Inflammatory macrophage (primary cell): ENCODE measurements around the gene LRRC10B.
A peak's percentile ranks its signal among the peaks of the same experiment; 100 is the strongest.

Source experiments
- DNase-seq, 2 donors: peaks; one replicate each; pipeline ENCODE4 v3.0.0-alpha.2; 2020 to 2022

LRRC10B gene

DNA sequence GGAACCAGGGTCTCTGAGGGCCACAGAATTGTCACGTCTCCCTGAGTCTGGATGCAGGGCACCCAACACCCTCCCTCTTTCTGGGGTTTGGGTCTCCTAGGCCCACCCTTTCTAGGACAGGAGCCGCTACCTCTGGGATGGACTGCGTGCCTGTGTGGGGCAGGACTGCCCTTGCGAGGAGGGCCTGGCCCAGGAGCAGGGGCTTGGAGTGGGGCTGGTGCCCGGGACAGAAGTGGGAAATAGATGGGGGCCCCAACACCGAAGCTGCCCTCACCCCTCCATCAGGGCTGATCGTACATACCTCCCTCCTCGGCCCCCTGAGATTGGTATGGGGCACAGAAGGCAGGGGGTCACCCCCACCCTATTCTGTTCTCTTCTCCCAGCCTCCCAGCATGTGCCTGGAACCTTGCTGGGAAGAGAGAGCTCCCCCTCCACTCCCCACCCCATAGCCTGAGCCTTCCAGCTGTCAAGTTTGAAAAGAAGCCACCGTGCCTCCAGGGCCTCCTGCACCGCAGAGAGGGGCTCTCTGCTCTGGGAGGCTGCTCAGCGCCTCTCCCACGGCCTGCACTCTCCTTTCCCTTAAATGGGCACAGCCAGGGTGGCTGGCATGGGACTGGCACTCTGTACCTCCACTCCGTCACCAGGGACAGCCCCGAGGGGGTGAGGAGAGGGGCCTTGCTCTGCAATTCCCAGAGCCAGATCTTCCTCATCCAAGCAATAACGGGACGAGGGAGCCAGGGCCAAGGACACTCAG is 1.8 kb downstream of the LRRC10B start:
- DNase-seq: no peak

- no peak for DNase-seq
These were observed 2.4 kb downstream of the LRRC10B start for GRCh38 chr11:61510974-61511373.

DNA sequence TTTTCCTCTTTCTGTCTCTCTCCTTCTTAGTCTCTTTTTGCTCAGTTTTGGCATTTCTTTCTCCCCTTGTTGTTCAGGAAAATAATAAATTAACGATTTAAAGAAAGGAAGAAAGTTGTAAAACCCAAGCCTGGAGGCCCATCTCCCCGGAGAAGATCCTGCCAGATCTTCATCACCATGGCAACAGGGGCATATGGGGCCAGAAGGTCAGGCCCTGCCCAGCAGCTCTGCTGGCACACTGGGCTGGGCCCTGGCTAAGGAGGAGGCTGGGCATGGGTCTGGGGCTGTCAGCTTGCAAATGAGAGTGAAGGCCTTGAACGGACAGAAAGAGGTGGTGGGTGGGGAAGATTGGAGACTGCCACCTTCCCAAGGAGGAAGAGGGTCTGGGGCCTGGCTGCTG is 2.8 kb downstream of the LRRC10B start:
- DNase-seq: no peak

DNA sequence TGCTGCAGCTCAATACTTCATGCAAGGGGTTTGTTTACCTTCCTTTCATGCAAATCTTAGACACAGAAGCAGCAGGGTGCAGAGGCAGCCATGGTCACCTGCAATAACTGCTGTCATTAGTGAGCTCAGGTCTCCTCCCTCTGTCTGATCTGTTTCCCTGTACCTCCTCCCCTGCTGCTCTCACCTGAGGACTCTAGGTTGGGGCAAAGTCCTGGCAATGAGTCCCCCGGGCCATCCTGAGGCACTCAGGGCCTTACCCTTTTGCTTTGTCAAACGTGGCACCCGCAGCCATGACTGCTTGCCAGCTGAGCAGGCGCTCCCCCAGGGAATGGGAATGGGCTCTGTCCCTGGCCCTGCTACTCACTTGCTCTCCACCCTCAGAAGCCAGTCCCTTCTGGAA is 3.9 kb downstream of the LRRC10B start:
- DNase-seq: no peak

DNA sequence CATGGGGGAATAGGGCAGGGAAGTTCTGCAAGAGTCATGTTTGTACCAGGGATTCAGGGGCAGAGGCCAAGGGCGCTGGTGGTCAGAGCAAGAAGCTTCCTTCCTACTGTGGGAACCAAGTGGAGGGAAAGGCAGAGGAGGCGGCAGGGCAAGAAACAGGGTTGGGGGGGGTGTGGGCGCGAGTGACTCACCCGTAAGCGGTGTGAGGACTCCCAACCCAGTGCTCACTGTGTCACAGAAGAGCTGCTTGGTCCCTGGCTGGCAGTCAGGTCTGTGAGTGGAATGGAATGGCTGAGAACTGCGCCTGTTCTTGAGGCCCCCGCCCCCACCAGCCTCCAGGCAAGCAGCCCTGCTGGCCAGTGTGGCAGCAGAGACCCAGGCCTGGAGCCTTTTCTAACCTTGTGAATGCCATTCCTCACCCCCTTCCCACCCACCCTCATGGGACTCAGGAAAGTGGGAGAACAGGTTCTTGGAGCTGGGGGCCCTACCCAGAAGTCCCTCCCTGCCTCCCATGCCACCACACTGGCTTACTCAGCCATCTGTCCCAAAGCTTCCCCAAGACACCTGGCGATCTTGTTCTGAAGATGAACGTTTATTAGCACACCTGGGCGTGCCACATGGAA is 4.7 kb downstream of the LRRC10B start:
- DNase-seq: no peak

DNA sequence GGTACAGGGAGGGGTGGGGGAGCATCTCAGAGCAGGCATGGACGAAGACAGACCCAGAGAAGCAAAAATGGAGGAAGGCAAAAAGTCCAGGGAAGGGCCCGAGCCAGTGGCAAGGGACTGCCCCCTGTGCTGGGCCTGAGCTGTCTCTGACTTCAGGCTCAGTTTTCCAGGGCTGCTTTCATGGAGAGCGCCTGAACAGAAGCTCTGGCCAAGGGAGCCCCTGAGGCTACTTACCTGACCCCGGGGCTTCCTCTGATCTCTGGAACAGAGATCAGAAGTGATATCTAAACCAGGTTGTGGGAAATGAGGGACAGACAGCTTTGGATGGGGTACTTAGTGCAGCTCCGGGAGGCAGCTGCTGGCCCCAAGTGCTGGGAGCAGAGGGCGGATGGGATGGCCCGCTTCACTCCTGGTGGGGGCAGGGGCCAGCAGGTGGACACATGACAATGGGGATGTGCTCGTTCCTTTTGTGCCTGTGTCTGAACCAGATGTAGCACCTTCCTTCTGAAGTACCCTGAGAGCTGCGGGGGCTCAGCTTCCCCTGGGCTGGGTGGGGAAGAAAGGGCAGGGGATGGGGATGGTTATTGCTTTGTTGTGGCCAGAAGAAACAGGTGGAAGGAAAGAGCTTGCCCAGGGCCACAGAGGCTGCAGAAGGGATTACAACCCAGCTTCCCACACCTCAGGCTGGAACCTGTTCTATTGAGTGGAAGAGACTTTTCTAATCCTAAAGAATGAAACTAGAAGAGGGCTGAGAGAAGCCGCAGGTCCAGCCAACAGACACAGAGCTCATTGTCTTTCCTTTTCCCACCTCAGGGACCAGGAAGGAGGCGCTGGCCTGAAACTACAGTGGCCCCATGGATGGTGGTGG is 5.7 kb downstream of the LRRC10B start:
- DNase-seq: no peak

DNA sequence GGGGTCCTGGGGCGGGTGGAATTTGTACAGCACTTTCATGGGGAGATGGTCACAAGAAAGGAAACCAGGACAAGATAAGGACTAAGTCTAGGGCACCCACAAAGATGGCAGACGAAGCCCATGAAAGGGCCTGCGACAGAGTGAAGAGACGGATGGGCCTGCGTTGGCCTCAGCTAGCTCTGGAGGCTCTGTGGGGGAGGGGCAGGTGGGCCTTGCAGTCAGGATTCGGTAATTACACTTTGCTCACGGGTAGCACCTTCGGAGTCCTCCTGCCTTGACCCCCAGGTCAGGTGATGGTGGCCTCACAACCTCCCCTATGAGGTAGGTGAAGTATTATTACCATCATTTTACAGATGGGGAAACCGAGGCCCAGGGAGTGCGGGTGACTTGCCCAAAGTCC is 7.1 kb downstream of the LRRC10B start:
- no peak for DNase-seq

DNA sequence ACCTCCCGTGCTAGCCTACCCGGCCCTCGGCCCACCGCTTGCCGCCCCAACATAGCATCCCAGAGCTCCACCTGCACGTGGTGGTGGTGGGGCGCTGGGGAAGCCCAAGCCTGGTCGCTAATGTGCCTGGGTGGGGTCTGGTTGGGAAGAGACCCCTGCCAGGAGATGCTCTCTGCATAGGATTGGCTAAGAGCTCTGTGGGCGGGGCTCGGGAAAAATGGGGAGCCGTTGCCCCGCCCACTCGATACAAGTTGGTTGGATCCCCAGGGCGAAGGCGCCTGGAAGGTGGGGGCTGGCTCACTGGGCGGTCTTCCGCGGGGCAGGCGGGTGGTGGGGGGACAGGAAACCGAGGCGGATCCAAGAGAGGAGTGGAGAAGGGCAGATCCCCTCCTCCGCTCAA is 7.6 kb downstream of the LRRC10B start:
- no peak for DNase-seq

DNA sequence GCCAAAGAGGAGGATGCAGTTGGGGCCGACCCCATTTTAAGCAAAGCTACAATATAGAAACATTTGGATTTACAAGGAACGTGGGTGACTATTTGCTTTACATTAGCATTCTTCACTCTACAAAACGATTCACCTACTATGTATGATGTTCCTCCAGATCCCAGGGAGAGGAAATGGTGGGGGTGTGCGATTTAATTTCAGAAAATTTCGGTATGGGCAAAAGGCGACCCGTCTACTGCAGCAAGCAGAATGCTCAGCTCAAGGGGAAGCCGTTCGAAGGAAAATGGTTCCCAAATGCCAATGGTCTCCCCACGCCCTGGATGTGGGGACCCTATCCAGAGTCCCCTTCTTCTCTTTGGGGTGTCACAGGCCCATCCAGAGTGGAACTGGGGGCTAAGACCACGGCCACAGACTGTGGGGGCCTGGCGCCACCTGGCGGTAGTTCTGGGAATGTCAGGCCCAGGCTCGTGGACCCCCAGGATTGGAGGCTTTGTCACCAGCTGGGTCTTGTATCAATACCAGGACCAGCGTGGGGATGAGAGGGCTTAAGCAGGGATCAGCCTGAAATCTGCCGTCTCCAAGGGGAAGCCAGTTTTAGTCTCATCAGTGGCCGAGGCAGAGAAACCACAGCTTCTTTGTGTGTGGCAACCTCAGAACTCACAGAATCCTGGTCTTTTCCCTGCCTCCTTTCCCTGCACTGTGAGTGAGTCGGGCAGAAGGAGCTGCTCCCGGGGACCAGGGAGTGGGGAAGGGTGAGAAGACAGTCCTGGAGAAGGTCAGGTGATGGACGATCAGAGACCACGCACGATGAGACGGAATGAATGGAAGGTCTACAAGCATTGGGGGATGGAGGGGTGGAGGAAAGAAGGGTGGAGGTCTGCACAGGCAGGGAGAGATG is 8.4 kb downstream of the LRRC10B start:
- peak in 1 of 2 donors; percentile 12 for DNase-seq

DNA sequence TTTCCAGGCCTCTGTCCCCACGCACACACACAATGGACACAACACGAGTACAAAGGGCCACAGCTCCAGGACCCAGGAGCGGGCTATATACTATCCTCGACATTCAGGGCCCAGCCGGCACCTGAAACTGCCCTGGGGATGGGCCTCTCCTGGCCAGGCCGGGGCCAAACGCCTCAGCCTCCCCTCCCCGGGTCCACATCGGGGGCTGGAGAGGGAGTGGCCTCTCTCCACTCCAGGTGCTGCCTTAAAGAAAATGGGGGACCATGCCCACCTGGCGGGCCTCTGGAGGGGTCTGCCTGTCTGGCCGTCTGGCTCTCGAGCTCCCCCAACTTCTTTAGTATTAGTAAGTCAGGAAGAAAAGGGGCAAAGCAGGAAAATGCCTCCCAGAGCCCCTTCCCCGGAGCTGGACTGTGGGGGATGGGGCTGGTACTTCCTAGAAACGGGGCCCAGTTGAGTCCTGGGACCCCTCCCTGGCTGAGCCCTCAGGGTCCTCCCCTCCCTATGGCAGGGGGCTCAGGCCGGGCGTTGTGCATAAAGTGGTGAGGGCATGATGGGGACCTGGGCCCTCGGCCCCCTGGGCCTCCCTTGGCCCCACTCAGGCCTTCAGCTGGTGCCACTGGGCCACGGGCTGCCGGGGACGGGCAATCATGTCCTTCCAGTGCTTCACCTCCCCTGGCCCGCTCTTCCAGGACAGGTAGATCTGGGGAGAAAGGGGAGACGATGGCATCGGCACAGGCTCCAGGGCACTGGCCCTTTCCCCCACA is 9.7 kb downstream of the LRRC10B start:
- DNase-seq: no peak

GRCh38 chr11:61522881-61523280 is 14.3 kb downstream of the LRRC10B start:
- DNase-seq: no peak

DNA sequence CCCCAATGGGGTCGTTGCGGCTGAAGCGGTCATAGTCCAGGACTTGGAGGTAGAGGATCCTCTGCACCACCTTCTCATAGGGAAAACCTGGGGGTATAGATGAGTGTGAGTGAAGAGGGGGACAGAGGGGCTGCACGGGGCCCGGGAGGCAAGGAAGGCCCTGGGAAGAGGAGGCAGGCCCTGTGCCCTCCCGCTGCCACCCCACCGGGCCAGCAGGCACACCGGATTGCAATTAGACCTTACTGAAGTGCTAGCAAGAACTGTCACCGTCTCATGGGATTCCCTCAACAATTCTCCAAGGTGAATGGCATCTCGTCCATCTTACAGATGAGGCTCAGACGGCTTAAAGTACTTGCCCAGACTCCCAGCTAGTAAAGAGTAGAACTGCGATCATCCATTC is 15.9 kb downstream of the LRRC10B start:
- no peak for DNase-seq

DNA sequence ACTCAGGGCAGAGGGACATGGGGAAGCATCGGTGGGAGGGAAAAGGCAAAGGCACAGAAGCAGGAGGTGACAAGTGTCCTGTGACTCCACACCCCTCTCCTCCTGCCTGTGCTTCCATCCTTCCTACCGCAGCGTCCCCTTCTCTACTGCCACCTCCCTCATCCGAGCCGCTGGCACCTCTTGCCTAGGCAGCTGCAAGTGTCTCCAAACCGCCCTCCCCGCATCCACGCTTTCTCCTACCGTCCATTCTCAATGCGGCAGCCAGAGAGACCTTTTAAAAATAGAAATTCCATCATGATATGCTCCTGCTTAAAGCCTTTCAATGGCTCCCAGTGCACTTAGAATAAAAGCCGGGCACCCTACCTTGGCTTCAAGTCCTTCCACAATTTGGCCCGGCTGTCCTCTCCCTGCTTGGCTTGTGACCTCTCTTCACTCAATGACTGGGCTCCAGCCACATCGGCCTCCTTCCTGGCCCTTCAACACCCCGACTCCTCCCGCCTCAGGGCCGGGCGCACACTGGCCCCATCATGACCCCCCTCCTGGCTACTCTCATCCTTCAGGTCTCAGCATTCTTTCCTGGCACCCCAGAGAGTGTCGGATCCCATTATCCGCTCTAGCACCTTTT is 16.5 kb downstream of the LRRC10B start:
- DNase-seq: no peak

- DNase-seq: no peak
These were observed 17.7 kb downstream of the LRRC10B start for GRCh38 chr11:61526229-61526628.

- no peak for DNase-seq
These were observed 18.6 kb downstream of the LRRC10B start for GRCh38 chr11:61526956-61527731.

DNA sequence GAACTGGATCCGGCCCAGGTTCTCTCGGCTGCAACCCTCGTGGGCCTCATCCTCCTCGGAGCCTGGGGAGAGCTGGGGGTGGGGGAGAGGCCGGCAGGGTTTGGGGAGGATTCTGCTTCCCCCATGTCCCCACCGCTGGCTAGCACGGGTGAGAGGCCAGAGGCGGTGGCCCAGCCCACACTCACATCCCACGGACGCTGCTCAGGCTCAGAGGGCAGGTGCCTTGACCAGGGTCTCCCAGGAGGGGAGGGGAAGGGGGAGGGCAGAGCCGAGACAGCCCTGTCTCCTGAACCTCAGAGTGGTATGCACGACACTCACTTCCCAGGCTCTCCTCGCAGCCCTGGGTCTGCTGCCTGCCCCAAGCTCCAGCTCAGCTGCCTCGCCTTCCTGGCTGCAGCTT is 19.6 kb downstream of the LRRC10B start:
- no peak for DNase-seq

DNA sequence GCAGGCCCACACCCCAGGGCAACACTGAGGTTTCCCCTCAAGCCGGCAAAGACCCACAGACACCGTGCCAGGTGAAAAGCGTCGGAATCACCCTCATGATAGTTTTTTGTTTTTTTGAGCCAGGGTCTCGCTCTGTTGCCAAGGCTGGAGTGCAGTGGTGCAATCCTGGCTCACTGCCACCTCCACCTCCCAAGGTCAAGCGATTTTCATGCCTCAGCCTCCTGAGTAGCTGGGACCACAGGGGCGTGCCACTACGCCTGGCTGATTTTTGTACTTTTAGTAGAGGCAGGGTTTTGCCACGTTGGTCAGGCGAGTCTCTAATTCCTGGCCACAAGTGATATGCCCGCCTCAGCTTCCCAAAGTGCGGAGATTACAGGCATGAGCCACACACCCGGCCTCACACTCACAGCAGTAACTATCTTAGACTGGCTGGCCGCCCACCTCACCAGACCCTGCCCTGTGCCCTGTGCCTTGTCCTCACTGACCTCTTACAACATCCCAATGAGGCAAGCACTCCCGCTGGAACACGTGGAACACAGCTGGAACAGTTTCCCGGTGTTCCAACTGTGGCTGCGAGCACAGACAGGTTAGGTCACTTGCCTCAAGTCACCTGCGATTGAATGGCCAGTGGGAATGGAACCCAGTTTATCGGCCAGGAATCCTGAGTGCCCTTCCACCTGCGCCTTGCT is 21.1 kb downstream of the LRRC10B start:
- no peak for DNase-seq

DNA sequence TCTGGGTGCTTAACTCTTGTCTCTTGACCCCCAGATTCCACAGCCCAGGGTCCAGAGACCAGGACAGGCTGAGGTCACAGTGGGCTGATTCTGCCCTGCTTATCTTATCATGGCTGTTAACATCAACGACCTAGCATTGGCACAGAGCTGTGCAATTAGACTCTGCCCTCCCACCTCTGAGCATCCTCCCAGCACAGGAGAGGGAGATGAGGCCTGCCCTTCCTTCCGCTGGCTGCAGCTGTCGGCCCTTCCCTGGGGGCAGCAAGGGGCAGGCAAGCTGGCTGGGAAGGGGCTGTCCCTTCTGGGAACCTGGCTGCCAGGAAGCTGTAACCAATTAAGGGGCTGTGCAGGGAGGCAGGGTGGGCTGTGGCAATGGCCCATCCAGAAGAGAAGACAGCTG is 22.5 kb downstream of the LRRC10B start:
- DNase-seq: no peak

- DNase-seq: peak; percentile 22 to 51
These were observed 23.8 kb downstream of the LRRC10B start for GRCh38 chr11:61532134-61533038.
